Lung microvascular endothelial cell (primary cell): ENCODE results near the gene PCCA. TPM values are rescaled to one million over a fixed set of nuclear protein-coding genes. Genes with fewer than 3 reads are reported as not detected.
"Not testable (repeated sequence)": the region's sequence is repeated elsewhere in the genome, so short reads cannot be mapped to it uniquely, and the experiment has no call there.

Experiments
- DNase-seq, 2 donors: peaks; one replicate each; pipeline versions ENCODE4 v3.0.0 to v3.0.0-alpha.2; 2010; ENCODE audit warnings: low read depth in 2 of 2
- total RNA-seq: library from RNA; depleted of rRNA; stranded (reverse); fragments of >200 nt; gene quantifications from 2 replicates; pipeline ENCODE4 v1.2.1, GENCODE V29; 2014

PCCA gene
- total RNA-seq, 1 donor from 2014 or later = 74.6 TPM

- DNase-seq = peak; percentile 48 to 95
Measured at GRCh38 chr13:100301418-100301817, 212.5 kb downstream of the PCCA start.

GRCh38 chr13:100302391-100302790 lies 213.5 kb downstream of the PCCA start:
- DNase-seq = no peak

- DNase-seq = no peak
Measured at GRCh38 chr13:100304229-100304628, 215.3 kb downstream of the PCCA start.

GRCh38 chr13:100305398-100305797 lies 216.5 kb downstream of the PCCA start:
- no peak for DNase-seq

- no peak for DNase-seq
Measured at GRCh38 chr13:100306030-100306429, 217.1 kb downstream of the PCCA start.

GRCh38 chr13:100306434-100306999 lies 217.6 kb downstream of the PCCA start:
- DNase-seq = no peak

- DNase-seq = peak; percentile 17 to 38
Measured at GRCh38 chr13:100314132-100314910, 225.4 kb downstream of the PCCA start.

- DNase-seq = no peak
Measured at GRCh38 chr13:100315522-100315921, 226.6 kb downstream of the PCCA start.

GRCh38 chr13:100318473-100318872 lies 229.6 kb downstream of the PCCA start:
- DNase-seq = not testable (repeated sequence)

- DNase-seq = no peak
Measured at GRCh38 chr13:100323937-100324336, 235.0 kb downstream of the PCCA start.

GRCh38 chr13:100330662-100331061 lies 241.8 kb downstream of the PCCA start:
- no peak for DNase-seq

- DNase-seq = no peak
Measured at GRCh38 chr13:100333141-100333540, 244.2 kb downstream of the PCCA start.

GRCh38 chr13:100334214-100334613 lies 245.3 kb downstream of the PCCA start:
- no peak for DNase-seq

GRCh38 chr13:100336795-100337516 lies 248.1 kb downstream of the PCCA start:
- DNase-seq = no peak

GRCh38 chr13:100338275-100338674 lies 249.4 kb downstream of the PCCA start:
- no peak for DNase-seq

GRCh38 chr13:100339411-100339940 lies 250.6 kb downstream of the PCCA start:
- no peak for DNase-seq

- DNase-seq = no peak
Measured at GRCh38 chr13:100340865-100341264, 252.0 kb downstream of the PCCA start.

GRCh38 chr13:100341327-100341726 lies 252.4 kb downstream of the PCCA start:
- DNase-seq = peak in 1 of 2 donors; percentile 13

- no peak for DNase-seq
Measured at GRCh38 chr13:100344544-100344943, 255.7 kb downstream of the PCCA start.

- peak; percentile 3 to 89 for DNase-seq
Measured at GRCh38 chr13:100347968-100348367, 259.1 kb downstream of the PCCA start.

GRCh38 chr13:100349594-100349993 lies 260.7 kb downstream of the PCCA start:
- DNase-seq = peak in 1 of 2 donors; percentile 36

GRCh38 chr13:100350601-100351000 lies 261.7 kb downstream of the PCCA start:
- peak in 1 of 2 donors; percentile 10 for DNase-seq
